HCT116 (cell line): ENCODE results near the gene SPSB2. TPM values are rescaled to one million over a fixed set of nuclear protein-coding genes. Genes with fewer than 3 reads are reported as not detected.
A peak's percentile ranks its signal among the peaks of the same experiment; 100 is the strongest.

Experiments used
- ATAC-seq: fragments of 200-7000 bp; cut with Tn5 transposase; 2 replicates; pipeline ENCODE4 v1.9.1; 2020; ENCODE audit warnings: mild to moderate bottlenecking, moderate library complexity
- BruUV-seq: library from RNA; stranded (reverse); fragments of 400-500 nt; replicated peaks from 2 replicates; lab custom pipeline; 2021; lab: Mats Ljungman, UMichigan
- CTCF ChIA-PET: fragments of 300-600 bp; sonication (Branson Sonifier 250); formaldehyde crosslinking; loops from one replicate; lab custom pipeline; 2021; ENCODE audit warnings: antibody characterized with exemption; lab: Charles Lee
- POLR2A ChIA-PET: fragments of 300-600, 350-600 bp; sonication (Branson Sonifier 250); formaldehyde crosslinking; loops from one replicate; lab custom pipeline; 2021; ENCODE audit warnings: antibody characterized with exemption; lab: Charles Lee
- RAD21 ChIA-PET, 2 experiments: fragments of 300-600 bp; sonication (Branson Sonifier 250); formaldehyde crosslinking; loops; one replicate each; lab custom pipeline; 2023; ENCODE audit warnings: low total read pairs in 2 of 2; ENCODE audit not compliant: uncharacterized antibody in 2 of 2, unreplicated experiment in 2 of 2, low non-redundant PET in 1 of 2; lab: Charles Lee
- DNase-seq: peaks from one replicate; pipeline ENCODE4 v3.0.0-alpha.2; 2010; ENCODE audit warnings: low read depth, low spot score
- H2AFZ ChIP-seq: fragments of 200-600 bp; shearing (Covaris generic), sonication (generic); 2 replicates; pipeline ENCODE4 v1.6.1; 2017; ENCODE audit warnings: low read depth, mixed run types, mixed read lengths, antibody characterized with exemption, low read length; ENCODE audit not compliant: poor library complexity, severe bottlenecking
- H3K27ac ChIP-seq: 2 replicates; pipeline ENCODE4 v1.5.1; 2012; ENCODE audit warnings: low read depth, low read length
- H3K27me3 ChIP-seq: fragments of 200-600 bp; sonication (generic); 2 replicates; pipeline ENCODE4 v1.6.1; 2016; ENCODE audit warnings: mixed run types, low read length, mixed read lengths; ENCODE audit not compliant: insufficient read depth
- H3K36me3 ChIP-seq, 2 experiments: fragments of 200-500 bp in 1 of 2; fragments of 200-600 bp in 1 of 2; sonication (Bioruptor generic) in 1 of 2; sonication (generic) in 1 of 2; 2 replicates each; pipeline versions ENCODE4 v1.5.1 to v1.6.1; 2014 to 2016; ENCODE audit warnings: low read length in 2 of 2, inconsistent platforms in 1 of 2, mixed read lengths in 1 of 2, mixed run types in 1 of 2; ENCODE audit not compliant: insufficient read depth in 2 of 2, control insufficient read depth in 1 of 2
- H3K4me1 ChIP-seq, 2 experiments: fragments of 200-600 bp in 1 of 2; sonication (generic) in 1 of 2; 2 replicates each; pipeline versions ENCODE4 v1.5.1 to v1.6.1; 2012 to 2017; ENCODE audit warnings: low read length in 2 of 2, inconsistent platforms in 1 of 2, mild to moderate bottlenecking in 1 of 2, mixed read lengths in 1 of 2, mixed run types in 1 of 2, moderate library complexity in 1 of 2; ENCODE audit not compliant: insufficient read depth in 2 of 2, control insufficient read depth in 1 of 2
- H3K4me2 ChIP-seq: fragments of 200-600 bp; sonication (generic); 2 replicates; pipeline ENCODE4 v1.6.1; 2017; ENCODE audit warnings: mixed run types, low read length, mixed read lengths
- H3K4me3 ChIP-seq, 2 experiments: fragments of 200-600 bp in 1 of 2; sonication (generic) in 1 of 2; replicated peaks in 1 of 2; 2 replicates each; pipeline ENCODE4 v1.5.1; 2011 to 2016; ENCODE audit warnings: low read length in 2 of 2, control low read depth in 1 of 2, low read depth in 1 of 2, mild to moderate bottlenecking in 1 of 2, mixed read lengths in 1 of 2, mixed run types in 1 of 2
- H3K79me2 ChIP-seq: fragments of 200-600 bp; sonication (generic); 2 replicates; pipeline ENCODE4 v1.6.1; 2017; ENCODE audit warnings: mild to moderate bottlenecking, mixed run types, low read length, moderate library complexity, mixed read lengths; ENCODE audit not compliant: insufficient read depth
- H3K9ac ChIP-seq: fragments of 200-600 bp; sonication (generic); 2 replicates; pipeline ENCODE4 v1.6.1; 2016; ENCODE audit warnings: low read length, mixed read lengths
- H3K9me2 ChIP-seq: fragments of 200-600 bp; sonication (generic), shearing (Covaris generic); 2 replicates; pipeline ENCODE4 v1.6.1; 2017; ENCODE audit warnings: mixed run types, mild to moderate bottlenecking, moderate library complexity; ENCODE audit not compliant: insufficient read depth
- H3K9me3 ChIP-seq, 2 experiments: fragments of 200-500 bp in 1 of 2; fragments of 200-600 bp in 1 of 2; sonication (Bioruptor generic) in 1 of 2; sonication (generic) in 1 of 2; 2 replicates each; pipeline ENCODE4 v1.6.1; 2014 to 2017; ENCODE audit warnings: low read length in 2 of 2, mixed read lengths in 2 of 2, inconsistent platforms in 1 of 2, low read depth in 1 of 2, mild to moderate bottlenecking in 1 of 2, mixed run types in 1 of 2, moderate library complexity in 1 of 2; ENCODE audit not compliant: control insufficient read depth in 1 of 2, insufficient read depth in 1 of 2
- H4K20me1 ChIP-seq: fragments of 200-600 bp; sonication (generic), shearing (Covaris generic); 2 replicates; pipeline ENCODE4 v1.6.1; 2017; ENCODE audit warnings: mixed run types, mild to moderate bottlenecking, moderate library complexity; ENCODE audit not compliant: insufficient read depth
- ELF1 ChIP-seq: IDR thresholded peaks from 2 replicates; pipeline ENCODE4 v1.6.1; 2012; ENCODE audit warnings: low read depth, borderline replicate concordance
- POLR2A ChIP-seq: IDR thresholded peaks from 2 replicates; pipeline ENCODE4 v1.7.0; 2011; ENCODE audit warnings: borderline replicate concordance; ENCODE audit not compliant: insufficient read depth, insufficient read length; ENCODE audit errors: extremely low read depth
- POLR2AphosphoS5 ChIP-seq: IDR thresholded peaks from 2 replicates; pipeline ENCODE4 v1.6.1; 2011; ENCODE audit warnings: mild to moderate bottlenecking, low read depth, low read length, moderate library complexity
- TCF7L2 ChIP-seq: IDR thresholded peaks from 2 replicates; pipeline ENCODE4 v1.7.0; 2011; ENCODE audit warnings: borderline replicate concordance, inconsistent platforms; ENCODE audit not compliant: insufficient read depth, insufficient read length; ENCODE audit errors: extremely low read depth
- ZFX ChIP-seq: fragments of 450-650 bp; IDR thresholded peaks from 2 replicates; pipeline ENCODE4 v1.6.1; 2017
- intact Hi-C: fragments of 100-400 bp; cut with micrococcal nuclease; formaldehyde crosslinking; loops from 2 replicates; pipeline ENCODE4 v1.10.0; 2022
- total RNA-seq: library from RNA; stranded (reverse); gene quantifications from one replicate; pipeline ENCODE4 v1.2.1, GENCODE V29; 2021; ENCODE audit not compliant: unreplicated experiment
- TF ChIP-seq, protein P1 (sequence below), 3 experiments: fragments of 200-600 bp in 1 of 3; sonication (generic) in 1 of 3; IDR thresholded peaks in 2 of 3; conservative IDR thresholded peaks in 1 of 3; 2 replicates each; pipeline ENCODE4 v1.5.1; 2012 to 2017; ENCODE audit warnings: low read depth in 2 of 3, low read length in 2 of 3, antibody characterized with exemption in 1 of 3, borderline replicate concordance in 1 of 3, control low read depth in 1 of 3, mild to moderate bottlenecking in 1 of 3, mixed read lengths in 1 of 3, mixed run types in 1 of 3, moderate library complexity in 1 of 3; ENCODE audit not compliant: insufficient read depth in 1 of 3
- TF ChIP-seq, protein P2 (sequence below): IDR thresholded peaks from 2 replicates; pipeline ENCODE4 v1.6.1; 2012

SPSB2 gene
- total RNA-seq, 1 experiment from 2014 or later, result 10.0 TPM

DNA sequence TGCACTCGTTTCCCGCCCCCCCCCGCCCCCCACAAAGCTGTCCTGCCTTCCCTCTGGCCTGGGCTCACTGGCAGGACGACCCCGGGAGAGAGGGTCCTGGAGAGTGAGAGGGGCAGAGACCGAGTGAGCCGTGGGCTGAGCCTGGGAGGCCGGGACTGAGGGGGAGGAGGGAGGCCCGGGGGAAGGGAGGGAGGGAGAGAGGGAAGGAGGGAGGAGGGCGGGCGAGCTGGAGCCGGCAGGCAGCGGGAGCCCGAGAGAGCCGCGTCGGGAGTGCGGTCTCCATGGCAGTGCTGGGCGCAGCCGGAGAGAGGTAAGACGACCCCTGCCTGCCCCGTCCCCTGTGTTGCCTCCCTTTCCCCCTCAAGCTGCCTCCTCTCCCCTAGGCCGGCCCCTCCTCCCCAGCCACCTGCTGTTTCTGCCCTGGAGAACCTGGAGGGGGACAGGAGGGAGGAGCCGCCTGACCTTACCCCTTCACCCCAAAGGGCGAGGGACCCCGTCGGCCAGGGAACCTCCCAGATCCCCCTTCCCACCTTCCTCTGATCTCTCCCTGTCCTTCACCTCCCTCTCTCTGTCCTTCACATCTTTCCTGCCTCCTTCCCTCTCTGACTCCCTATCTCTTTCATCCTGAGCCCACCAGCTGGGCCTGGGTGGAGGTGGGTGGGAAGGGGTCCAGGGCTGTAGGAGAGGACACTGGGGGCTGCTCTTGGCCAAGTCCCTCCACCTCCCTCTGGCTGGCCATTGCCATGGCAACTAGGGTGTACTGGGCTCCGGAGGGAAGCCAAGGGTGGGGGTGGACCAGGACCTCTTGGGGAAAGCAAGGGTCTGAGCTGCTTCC is 51.3 kb downstream of the SPSB2 start, which contains the start of gene GPR162:
GPR162 (plus strand) TSS at position 231 of the 835 bp plus-strand sequence. CDS start 2,078 bp downstream, outside the sequence.
- peak within 1 kb of the TSS; percentile 83 for H3K4me2 ChIP-seq
- peaks cover 6% of the 10 kb centered on the region; the same call in 1 of the 2 replicates for H3K27me3 ChIP-seq
- peak within 1 kb of the TSS; percentile 18; the same call in 1 of the 2 replicates for H3K27ac ChIP-seq
- TF ChIP-seq ZFX, result no peak
- TF ChIP-seq POLR2A, result peak; percentile 24
- TF ChIP-seq, protein P1, sequence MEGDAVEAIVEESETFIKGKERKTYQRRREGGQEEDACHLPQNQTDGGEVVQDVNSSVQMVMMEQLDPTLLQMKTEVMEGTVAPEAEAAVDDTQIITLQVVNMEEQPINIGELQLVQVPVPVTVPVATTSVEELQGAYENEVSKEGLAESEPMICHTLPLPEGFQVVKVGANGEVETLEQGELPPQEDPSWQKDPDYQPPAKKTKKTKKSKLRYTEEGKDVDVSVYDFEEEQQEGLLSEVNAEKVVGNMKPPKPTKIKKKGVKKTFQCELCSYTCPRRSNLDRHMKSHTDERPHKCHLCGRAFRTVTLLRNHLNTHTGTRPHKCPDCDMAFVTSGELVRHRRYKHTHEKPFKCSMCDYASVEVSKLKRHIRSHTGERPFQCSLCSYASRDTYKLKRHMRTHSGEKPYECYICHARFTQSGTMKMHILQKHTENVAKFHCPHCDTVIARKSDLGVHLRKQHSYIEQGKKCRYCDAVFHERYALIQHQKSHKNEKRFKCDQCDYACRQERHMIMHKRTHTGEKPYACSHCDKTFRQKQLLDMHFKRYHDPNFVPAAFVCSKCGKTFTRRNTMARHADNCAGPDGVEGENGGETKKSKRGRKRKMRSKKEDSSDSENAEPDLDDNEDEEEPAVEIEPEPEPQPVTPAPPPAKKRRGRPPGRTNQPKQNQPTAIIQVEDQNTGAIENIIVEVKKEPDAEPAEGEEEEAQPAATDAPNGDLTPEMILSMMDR (IDR thresholded peaks at IDR 0.05 in 2 of 3, conservative IDR thresholded peaks at IDR 0.05 in 1 of 3; ENCODE audit: borderline replicate concordance in 1 of 3, insufficient read depth in 1 of 3, low read depth in 2 of 3, low read length in 2 of 3), result no peak
- peak; percentile 56; the same call in 1 of the 2 replicates for TF ChIP-seq POLR2AphosphoS5
- TF ChIP-seq, protein P2, sequence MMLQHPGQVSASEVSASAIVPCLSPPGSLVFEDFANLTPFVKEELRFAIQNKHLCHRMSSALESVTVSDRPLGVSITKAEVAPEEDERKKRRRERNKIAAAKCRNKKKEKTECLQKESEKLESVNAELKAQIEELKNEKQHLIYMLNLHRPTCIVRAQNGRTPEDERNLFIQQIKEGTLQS, result no peak
- no peak for TF ChIP-seq ELF1
- peak; percentile 22 for TF ChIP-seq TCF7L2
- no peaks in the 10 kb centered on the region for H3K9me2 ChIP-seq
- intact Hi-C loops, result no loop called here
- no peaks in the 10 kb centered on the region; the same call in 1 of the 2 replicates for H3K79me2 ChIP-seq
- H3K4me3 ChIP-seq, result peak within 1 kb of the TSS; percentile 43 to 50
- ChIA-PET POLR2A (interaction anchor here (0.8 to 1.4 kb wide), 2 partner anchors 56 to 68 kb away, joined by 4 to 10 read pairs; partner anchors contain the start of gene PTMS), CTCF (interaction anchor here (0.9 to 2.3 kb wide), 4 partner anchors 13 to 68 kb away, joined by 3 to 10 read pairs (median 6); partner anchors contain the start of gene MLF2), RAD21 (no interaction called here)
- H3K9me3 ChIP-seq, result no peaks in the 10 kb centered on the region
- H3K9ac ChIP-seq, result peak within 1 kb of the TSS; percentile 48
- peak; percentile 66 for ATAC-seq
- peaks cover 14 to 35% of the 10 kb centered on the region in 2 experiments for H3K4me1 ChIP-seq
- no peak within 1 kb of the TSS for H2AFZ ChIP-seq
- no peaks in the 10 kb centered on the region for H3K36me3 ChIP-seq
- DNase-seq, result no peak
- no peaks in the 10 kb centered on the region for H4K20me1 ChIP-seq
- BruUV-seq, result no TSS peak

Other genes starting within 250 kb of the SPSB2 start
- gene LPAR5, start 237.3 kb downstream of the SPSB2 start, total RNA-seq, result 5.2 TPM
- 1.0 TPM for gene ACRBP, start 225.9 kb downstream of the SPSB2 start, total RNA-seq
- 17.9 TPM for gene ING4, start 210.2 kb downstream of the SPSB2 start, total RNA-seq
- 73.4 TPM for gene ZNF384, start 183.9 kb downstream of the SPSB2 start, total RNA-seq
- not detected for gene PIANP, start 172.5 kb downstream of the SPSB2 start, total RNA-seq
- gene COPS7A, start 149.3 kb downstream of the SPSB2 start, total RNA-seq, result 67.8 TPM
- 309 TPM for gene MLF2, start 120.2 kb downstream of the SPSB2 start, total RNA-seq
- gene PTMS, start 106.9 kb downstream of the SPSB2 start, total RNA-seq, result 494 TPM
- gene LAG3, start 100.8 kb downstream of the SPSB2 start, total RNA-seq, result 3.3 TPM
- 0.42 TPM for gene CD4, start 83.8 kb downstream of the SPSB2 start, total RNA-seq
- 2.3 TPM for gene GPR162, start 51.5 kb downstream of the SPSB2 start, total RNA-seq
- 32.2 TPM for gene P3H3, start 44.9 kb downstream of the SPSB2 start, total RNA-seq
- 8.7 TPM for gene GNB3, start 32.4 kb downstream of the SPSB2 start, total RNA-seq
- gene CDCA3, start 22.0 kb downstream of the SPSB2 start, total RNA-seq, result 63.0 TPM
- 175 TPM for gene USP5, start 21.2 kb downstream of the SPSB2 start, total RNA-seq
- 1,068 TPM for gene TPI1, start 5.8 kb downstream of the SPSB2 start, total RNA-seq
- 8.0 TPM for gene LRRC23, start 31.5 kb upstream of the SPSB2 start, total RNA-seq
- gene ENO2, start 41.3 kb upstream of the SPSB2 start, total RNA-seq, result 117 TPM
- 104 TPM for gene ATN1, start 54.7 kb upstream of the SPSB2 start, total RNA-seq
- gene RNU7-1, start 70.5 kb upstream of the SPSB2 start, total RNA-seq, result not detected
- 202 TPM for gene C12orf57, start 70.7 kb upstream of the SPSB2 start, total RNA-seq
- 47.7 TPM for gene PTPN6, start 78.1 kb upstream of the SPSB2 start, total RNA-seq
- 466 TPM for gene PHB2, start 97.4 kb upstream of the SPSB2 start, total RNA-seq
- gene EMG1, start 97.6 kb upstream of the SPSB2 start, total RNA-seq, result 111 TPM
- 45.8 TPM for gene LPCAT3, start 145.2 kb upstream of the SPSB2 start, total RNA-seq
- gene C1S, start 187.4 kb upstream of the SPSB2 start, total RNA-seq, result 2.4 TPM
- gene C1R, start 219.1 kb upstream of the SPSB2 start, total RNA-seq, result 4.3 TPM
- gene C1RL, start 235.9 kb upstream of the SPSB2 start, total RNA-seq, result 25.9 TPM